HG03097 (cell line): Measurements from ENCODE around the gene NUB1.

Source experiments
- ATAC-seq: cut with Tn5 transposase; IDR thresholded peaks from one replicate; pipeline ENCODE4 v1.9.1; 2021; ENCODE audit not compliant: unreplicated experiment, low FRiP score

The NUB1 gene

GRCh38 chr7:151342102-151342646 is 562 bp downstream of the NUB1 start:
- ATAC-seq = peak; percentile 49

- ATAC-seq = no peak
These were observed 1.2 kb downstream of the NUB1 start for GRCh38 chr7:151342811-151343210.

GRCh38 chr7:151343516-151343915 is 1.9 kb downstream of the NUB1 start:
- ATAC-seq = no peak

- ATAC-seq = no peak
These were observed 4.2 kb downstream of the NUB1 start for GRCh38 chr7:151345576-151346469.

- ATAC-seq = no peak
These were observed 4.8 kb downstream of the NUB1 start for GRCh38 chr7:151346470-151346769.

GRCh38 chr7:151347200-151347599 is 5.6 kb downstream of the NUB1 start:
- ATAC-seq = no peak

GRCh38 chr7:151348970-151349369 is 7.4 kb downstream of the NUB1 start:
- no peak for ATAC-seq

- ATAC-seq = peak; percentile 33
These were observed 7.9 kb downstream of the NUB1 start for GRCh38 chr7:151349507-151349853.

GRCh38 chr7:151351027-151351426 is 9.4 kb downstream of the NUB1 start:
- ATAC-seq = no peak

- peak; percentile 43 for ATAC-seq
These were observed 10.4 kb downstream of the NUB1 start for GRCh38 chr7:151351967-151352366.

GRCh38 chr7:151352512-151352911 is 10.9 kb downstream of the NUB1 start:
- no peak for ATAC-seq

- no peak for ATAC-seq
These were observed 19.8 kb downstream of the NUB1 start for GRCh38 chr7:151361193-151361959.

GRCh38 chr7:151363182-151363581 is 21.6 kb downstream of the NUB1 start:
- ATAC-seq = no peak

GRCh38 chr7:151366166-151366879 is 24.7 kb downstream of the NUB1 start:
- no peak for ATAC-seq

GRCh38 chr7:151366880-151367222 is 25.2 kb downstream of the NUB1 start:
- ATAC-seq = no peak

GRCh38 chr7:151367284-151367683 is 25.7 kb downstream of the NUB1 start:
- ATAC-seq = no peak

- ATAC-seq = peak; percentile 93
These were observed 26.5 kb downstream of the NUB1 start for GRCh38 chr7:151368136-151368571.

- no peak for ATAC-seq
These were observed 29.7 kb downstream of the NUB1 start for GRCh38 chr7:151371266-151371665.

GRCh38 chr7:151372612-151373265 is 31.1 kb downstream of the NUB1 start:
- no peak for ATAC-seq

GRCh38 chr7:151373599-151373998 is 32.0 kb downstream of the NUB1 start:
- no peak for ATAC-seq

GRCh38 chr7:151374139-151374538 is 32.5 kb downstream of the NUB1 start:
- no peak for ATAC-seq
